ENCODE results near the gene CAST.
A peak's percentile ranks its signal among the peaks of the same experiment; 100 is the strongest.
"Not testable (repeated sequence)": the region's sequence is repeated elsewhere in the genome, so short reads cannot be mapped to it uniquely, and the experiment has no call there.

Gene CAST

GRCh38 chr5:96790961-96791504 is 128.9 kb downstream of the CAST start:
- H3K4me3 ChIP-seq (ENCODE audit: low read length) = no peak overlapping the region
- no peak for TF ChIP-seq ZNF274 (IDR thresholded peaks at IDR 0.05; ENCODE audit: low read depth, low read length)

- no peak for TF ChIP-seq ZNF274 (IDR thresholded peaks at IDR 0.05; ENCODE audit: low read depth, low read length)
Measured at GRCh38 chr5:96794757-96795156, 132.6 kb downstream of the CAST start.

GRCh38 chr5:96795626-96796025 is 133.4 kb downstream of the CAST start:
- H3K4me3 ChIP-seq (ENCODE audit: low read length) = no peak overlapping the region
- no peak for TF ChIP-seq ZNF274 (IDR thresholded peaks at IDR 0.05; ENCODE audit: low read depth, low read length)

More at GRCh38 chr5:96794757-96795156, 132.6 kb downstream of the CAST start:
- H3K4me3 ChIP-seq (ENCODE audit: low read length) = no peak overlapping the region

GRCh38 chr5:96796434-96796833 is 134.3 kb downstream of the CAST start:
- TF ChIP-seq ZNF274 (IDR thresholded peaks at IDR 0.05; ENCODE audit: low read depth, low read length) = no peak
- no peak overlapping the region for H3K4me3 ChIP-seq (ENCODE audit: low read length)

- H3K4me3 ChIP-seq (ENCODE audit: low read length) = not testable (repeated sequence)
Measured at GRCh38 chr5:96801718-96802117, 139.5 kb downstream of the CAST start.

GRCh38 chr5:96807075-96807654 is 145.0 kb downstream of the CAST start:
- no peak for TF ChIP-seq ZNF274 (IDR thresholded peaks at IDR 0.05; ENCODE audit: low read depth, low read length)

GRCh38 chr5:96808541-96808828 is 146.3 kb downstream of the CAST start:
- peak overlapping the region; percentile 96; the same call in 1 of the 2 replicates for H3K4me3 ChIP-seq (ENCODE audit: low read length)
- no peak for TF ChIP-seq ZNF274 (IDR thresholded peaks at IDR 0.05; ENCODE audit: low read depth, low read length)

More at GRCh38 chr5:96807075-96807654, 145.0 kb downstream of the CAST start:
- H3K4me3 ChIP-seq (ENCODE audit: low read length) = peak overlapping the region; percentile 96

- no peak overlapping the region for H3K4me3 ChIP-seq (ENCODE audit: low read length)
- no peak for TF ChIP-seq ZNF274 (IDR thresholded peaks at IDR 0.05; ENCODE audit: low read depth, low read length)
Measured at GRCh38 chr5:96808868-96809558, 146.8 kb downstream of the CAST start.

- no peak for TF ChIP-seq ZNF274 (IDR thresholded peaks at IDR 0.05; ENCODE audit: low read depth, low read length)
- H3K4me3 ChIP-seq (ENCODE audit: low read length) = no peak overlapping the region
Measured at GRCh38 chr5:96809921-96810320, 147.7 kb downstream of the CAST start.

GRCh38 chr5:96812851-96813250 is 150.7 kb downstream of the CAST start:
- TF ChIP-seq ZNF274 (IDR thresholded peaks at IDR 0.05; ENCODE audit: low read depth, low read length) = no peak
- H3K4me3 ChIP-seq (ENCODE audit: low read length) = no peak overlapping the region

- no peak overlapping the region for H3K4me3 ChIP-seq (ENCODE audit: low read length)
- TF ChIP-seq ZNF274 (IDR thresholded peaks at IDR 0.05; ENCODE audit: low read depth, low read length) = no peak
Measured at GRCh38 chr5:96814041-96814440, 151.9 kb downstream of the CAST start.

GRCh38 chr5:96816411-96816939 is 154.3 kb downstream of the CAST start:
- TF ChIP-seq ZNF274 (IDR thresholded peaks at IDR 0.05; ENCODE audit: low read depth, low read length) = no peak
- H3K4me3 ChIP-seq (ENCODE audit: low read length) = peak overlapping the region; percentile 82

GRCh38 chr5:96816991-96817390 is 154.8 kb downstream of the CAST start:
- peak overlapping the region; percentile 82 for H3K4me3 ChIP-seq (ENCODE audit: low read length)
- no peak for TF ChIP-seq ZNF274 (IDR thresholded peaks at IDR 0.05; ENCODE audit: low read depth, low read length)

- H3K4me3 ChIP-seq (ENCODE audit: low read length) = no peak overlapping the region
- no peak for TF ChIP-seq ZNF274 (IDR thresholded peaks at IDR 0.05; ENCODE audit: low read depth, low read length)
Measured at GRCh38 chr5:96817506-96817905, 155.3 kb downstream of the CAST start.

- TF ChIP-seq ZNF274 (IDR thresholded peaks at IDR 0.05; ENCODE audit: low read depth, low read length) = no peak
- H3K4me3 ChIP-seq (ENCODE audit: low read length) = no peak overlapping the region
Measured at GRCh38 chr5:96818125-96818788, 156.1 kb downstream of the CAST start.

Data from GM08714 (cell line).